ENCODE results near the gene GAL3ST2. TPM values are rescaled to one million over a fixed set of nuclear protein-coding genes. Genes with fewer than 3 reads are reported as not detected.

GAL3ST2 gene
- total and polyA plus RNA-seq, 5 donors from 2014 or later: 1.1 TPM; not detected in 4

Other genes with a start within 250 kb of the GAL3ST2 start
- gene BOK, start 218.1 kb upstream of the GAL3ST2 start, total RNA-seq: not detected
- gene BOK, start 218.1 kb upstream of the GAL3ST2 start, polyA plus RNA-seq: not detected
- 47.8 TPM for gene THAP4, start 139.7 kb upstream of the GAL3ST2 start, total RNA-seq
- gene THAP4, start 139.7 kb upstream of the GAL3ST2 start, polyA plus RNA-seq: 10 to 100 TPM; 37.5 to 42.8 (median 39.6) TPM
- gene ATG4B, start 139.1 kb upstream of the GAL3ST2 start, total RNA-seq: 158 TPM
- gene ATG4B, start 139.1 kb upstream of the GAL3ST2 start, polyA plus RNA-seq: 10 to 100 TPM; 43.7 to 59.6 (median 56.2) TPM
- 13.1 TPM for gene DTYMK, start 90.0 kb upstream of the GAL3ST2 start, total RNA-seq
- gene DTYMK, start 90.0 kb upstream of the GAL3ST2 start, polyA plus RNA-seq: 10 to 100 TPM; 32.2 to 45.6 (median 39.9) TPM
- 64.8 TPM for gene ING5, start 74.8 kb upstream of the GAL3ST2 start, total RNA-seq
- 10 to 100 TPM; 16.7 to 27.3 (median 19.1) TPM for gene ING5, start 74.8 kb upstream of the GAL3ST2 start, polyA plus RNA-seq
- gene D2HGDH, start 42.2 kb upstream of the GAL3ST2 start, total RNA-seq: 38.4 TPM
- gene D2HGDH, start 42.2 kb upstream of the GAL3ST2 start, polyA plus RNA-seq: 1 to 10 TPM in 3 of 4 donors, under 1 TPM in 1; 0.73 to 3.7 (median 3.0) TPM
- gene NEU4, start 32.4 kb downstream of the GAL3ST2 start, total RNA-seq: 3.8 TPM
- gene NEU4, start 32.4 kb downstream of the GAL3ST2 start, polyA plus RNA-seq: under 1 TPM in 2 of 4 donors, not detected in 2; 0.16 to 0.67 TPM
- 12.3 TPM for gene PDCD1, start 82.1 kb downstream of the GAL3ST2 start, total RNA-seq
- 1 to 10 TPM; 6.0 to 8.6 (median 6.6) TPM for gene PDCD1, start 82.1 kb downstream of the GAL3ST2 start, polyA plus RNA-seq
- gene RTP5, start 92.9 kb downstream of the GAL3ST2 start, total RNA-seq: 0.44 TPM
- gene RTP5, start 92.9 kb downstream of the GAL3ST2 start, polyA plus RNA-seq: not detected